ENCODE results near the gene PMPCB. TPM values are rescaled to one million over a fixed set of nuclear protein-coding genes. Genes with fewer than 3 reads are reported as not detected.
A peak's percentile ranks its signal among the peaks of the same experiment; 100 is the strongest.

PMPCB gene
- polyA plus RNA-seq, 3 donors: 44.3 to 64.9 (median 45.7) TPM

- 83 to 87% (median 86%) methylated on average over 2 of the region's 2 CpGs for WGBS, 3 donors
- no peak overlapping the region for H3K27ac ChIP-seq (ENCODE audit: low read depth, low read length)
These were observed 17.6 kb downstream of the PMPCB start for GRCh38 chr7:103314852-103315251.

GRCh38 chr7:103316380-103316941 lies 19.2 kb downstream of the PMPCB start:
- 90 to 92% (median 92%) methylated on average over 2 of the region's 2 CpGs for WGBS, 3 donors
- H3K27ac ChIP-seq (ENCODE audit: low read depth, low read length): no peak overlapping the region

- no peak overlapping the region for H3K27ac ChIP-seq (ENCODE audit: low read depth, low read length)
These were observed 19.8 kb downstream of the PMPCB start for GRCh38 chr7:103317009-103317408.

- 89 to 92% (median 91%) methylated on average over 8 of the region's 8 CpGs for WGBS, 3 donors
These were observed 28.5 kb downstream of the PMPCB start for GRCh38 chr7:103325744-103326143.

GRCh38 chr7:103336761-103337160 lies 39.5 kb downstream of the PMPCB start:
- 73 to 97% (median 79%) methylated on average over 2 of the region's 2 CpGs for WGBS, 3 donors

More at GRCh38 chr7:103325744-103326143, 28.5 kb downstream of the PMPCB start:
- no peak overlapping the region for H3K27ac ChIP-seq (ENCODE audit: low read depth, low read length)

GRCh38 chr7:103338864-103339263 lies 41.6 kb downstream of the PMPCB start:
- no peak overlapping the region for H3K27ac ChIP-seq (ENCODE audit: low read depth, low read length)
- 97 to 98% (median 98%) methylated on average over 2 of the region's 2 CpGs for WGBS, 3 donors

More at GRCh38 chr7:103336761-103337160, 39.5 kb downstream of the PMPCB start:
- H3K27ac ChIP-seq (ENCODE audit: low read depth, low read length): no peak overlapping the region

- 80 to 84% (median 81%) methylated on average over 2 of the region's 2 CpGs for WGBS, 3 donors
- no peak overlapping the region for H3K27ac ChIP-seq (ENCODE audit: low read depth, low read length)
These were observed 44.2 kb downstream of the PMPCB start for GRCh38 chr7:103341466-103341865.

GRCh38 chr7:103343332-103343731 lies 46.1 kb downstream of the PMPCB start:
- H3K27ac ChIP-seq (ENCODE audit: low read depth, low read length): no peak overlapping the region

GRCh38 chr7:103343758-103344452 lies 46.7 kb downstream of the PMPCB start:
- 1% methylated on average over 26 of the region's 26 CpGs for WGBS, 3 donors
- H3K27ac ChIP-seq (ENCODE audit: low read depth, low read length): peak overlapping the region; percentile 55

GRCh38 chr7:103344453-103345149 lies 47.4 kb downstream of the PMPCB start, which contains the start of gene DNAJC2:
DNAJC2 (minus strand) TSS chr7:103344767; CDS start chr7:103344622, 145 bp downstream.
- 6 to 7% (median 7%) methylated on average over 42 to 43 of the region's 43 CpGs for WGBS, 3 donors
- H3K27ac ChIP-seq (ENCODE audit: low read depth, low read length): peak within 1 kb of the TSS; percentile 55

- WGBS, 3 donors: 85 to 89% (median 88%) methylated on average over 5 of the region's 5 CpGs
- H3K27ac ChIP-seq (ENCODE audit: low read depth, low read length): no peak overlapping the region
These were observed 49.2 kb downstream of the PMPCB start for GRCh38 chr7:103346396-103346795.

- peak within 1 kb of the TSS; percentile 88 for H3K27ac ChIP-seq (ENCODE audit: low read depth, low read length)
- 0% methylated on average over 25 of the region's 25 CpGs for WGBS, 3 donors
These were observed 50.5 kb downstream of the PMPCB start, which contains the start of gene PSMC2 for GRCh38 chr7:103347507-103348267. PSMC2 (plus strand) TSS chr7:103347643; CDS start chr7:103347712, 69 bp downstream.

- 7 to 16% (median 14%) methylated on average over 13 of the region's 13 CpGs for WGBS, 3 donors
- H3K27ac ChIP-seq (ENCODE audit: low read depth, low read length): no peak overlapping the region
These were observed 51.2 kb downstream of the PMPCB start for GRCh38 chr7:103348452-103348851.

- WGBS, 3 donors: 29 to 37% (median 31%) methylated on average over 2 of the region's 2 CpGs
- H3K27ac ChIP-seq (ENCODE audit: low read depth, low read length): no peak overlapping the region
These were observed 51.7 kb downstream of the PMPCB start for GRCh38 chr7:103348959-103349358.

- 32 to 46% (median 44%) methylated on average over 1 of the region's 1 CpG for WGBS, 3 donors
These were observed 52.6 kb downstream of the PMPCB start for GRCh38 chr7:103349805-103350204.

More at GRCh38 chr7:103349805-103350204, 52.6 kb downstream of the PMPCB start:
- no peak overlapping the region for H3K27ac ChIP-seq (ENCODE audit: low read depth, low read length)
